Glomerular visceral epithelial cell (primary cell): ENCODE data around the gene RAB29.

Source experiments
- DNase-seq: peaks from one replicate; pipeline ENCODE4 v3.0.0-alpha.2; 2016; ENCODE audit errors: extremely low spot score

Gene RAB29

DNA sequence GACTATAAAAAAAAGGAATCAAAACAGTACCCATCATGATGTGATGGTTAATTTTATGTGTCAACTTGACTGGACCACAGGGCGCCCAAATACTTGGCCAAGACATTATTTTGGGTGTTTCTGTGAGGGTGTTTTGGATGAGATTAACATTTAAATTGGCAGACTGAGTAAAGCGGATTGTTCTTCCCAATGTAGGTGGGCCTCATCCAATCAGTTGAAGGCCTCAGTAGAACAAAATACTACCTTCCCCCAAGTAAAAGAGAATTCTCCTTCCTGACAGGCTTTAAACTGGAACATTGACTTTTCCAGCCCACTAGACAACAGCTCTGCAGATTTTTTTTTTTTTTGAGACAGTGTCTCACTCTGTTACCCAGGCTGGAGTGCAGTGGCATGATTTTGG is 10.7 kb downstream of the RAB29 start:
- no peak for DNase-seq

DNA sequence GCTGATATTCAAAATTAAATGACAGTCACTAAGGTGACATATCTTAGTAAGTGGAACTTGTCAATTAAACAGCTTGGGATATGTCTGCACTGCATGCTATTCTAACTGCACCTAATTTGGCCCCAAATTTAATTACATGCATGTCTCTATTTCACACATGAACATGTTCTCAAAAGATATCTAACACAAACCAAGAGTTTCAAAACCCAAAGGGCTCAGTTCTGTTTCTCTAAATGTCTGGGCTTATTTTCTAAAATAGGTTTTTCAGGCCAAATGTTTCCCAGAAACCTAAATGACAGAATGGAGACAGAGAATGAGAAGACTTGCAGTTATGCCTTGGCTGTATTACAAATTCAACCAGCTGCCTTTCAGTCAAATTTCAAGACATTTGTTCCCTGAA is 11.3 kb downstream of the RAB29 start:
- DNase-seq: no peak

DNA sequence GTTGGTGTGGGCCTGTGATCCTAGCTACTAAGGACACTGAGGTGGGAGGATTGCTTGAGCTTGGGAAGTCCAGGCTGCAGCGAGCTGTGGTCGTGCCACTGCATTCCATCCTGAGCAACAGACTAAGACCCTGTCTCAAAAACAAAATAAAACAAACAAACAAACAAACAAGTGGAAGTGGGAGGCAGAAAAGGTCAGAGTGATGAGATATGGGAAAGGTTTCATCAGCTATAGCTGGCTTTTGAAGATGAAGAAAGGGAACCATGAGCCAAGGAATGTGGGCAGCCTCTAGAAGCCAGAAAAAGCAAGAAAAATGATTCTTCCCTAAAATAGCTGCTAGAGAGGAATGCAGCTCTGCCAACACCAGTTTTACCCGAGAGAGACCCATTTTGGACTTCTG is 14.7 kb downstream of the RAB29 start:
- DNase-seq: no peak

DNA sequence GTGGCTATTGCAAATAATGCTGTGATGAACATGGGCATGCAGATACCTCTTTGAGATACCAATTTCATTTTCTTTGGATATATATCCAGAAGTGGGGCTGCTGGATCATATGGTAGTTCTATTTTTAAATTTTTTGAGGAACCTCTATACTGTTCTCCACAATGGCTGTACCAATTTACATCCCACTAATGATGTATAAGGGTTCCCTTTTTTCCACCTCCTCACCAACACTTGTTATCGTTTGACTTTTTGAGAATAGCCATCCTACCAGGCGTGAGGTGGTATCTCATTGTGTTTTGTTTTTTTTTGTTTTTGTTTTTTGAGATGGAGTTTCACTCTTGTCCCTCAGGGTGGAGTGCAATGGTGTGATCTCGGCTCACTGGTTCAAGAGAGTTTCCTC is 18.7 kb downstream of the RAB29 start:
- no peak for DNase-seq

DNA sequence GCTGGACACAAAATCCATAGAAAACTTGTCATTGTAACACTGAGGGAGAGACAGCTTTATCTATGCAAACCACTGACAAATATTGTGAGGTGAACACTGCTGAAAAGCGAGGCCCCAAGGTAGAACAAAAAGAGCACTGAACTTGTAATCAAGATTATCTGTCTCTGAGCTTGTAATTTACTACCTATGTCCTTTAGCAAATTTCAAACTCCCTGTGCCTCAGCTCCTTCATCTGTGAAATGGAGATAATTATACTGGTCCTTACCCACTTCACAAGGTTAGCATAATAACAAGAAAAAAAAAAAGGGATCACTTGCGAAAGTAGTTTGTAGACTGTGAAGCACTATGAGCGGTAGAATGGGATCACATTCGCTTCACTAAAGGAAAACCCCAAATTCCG is 20.4 kb downstream of the RAB29 start:
- no peak for DNase-seq

DNA sequence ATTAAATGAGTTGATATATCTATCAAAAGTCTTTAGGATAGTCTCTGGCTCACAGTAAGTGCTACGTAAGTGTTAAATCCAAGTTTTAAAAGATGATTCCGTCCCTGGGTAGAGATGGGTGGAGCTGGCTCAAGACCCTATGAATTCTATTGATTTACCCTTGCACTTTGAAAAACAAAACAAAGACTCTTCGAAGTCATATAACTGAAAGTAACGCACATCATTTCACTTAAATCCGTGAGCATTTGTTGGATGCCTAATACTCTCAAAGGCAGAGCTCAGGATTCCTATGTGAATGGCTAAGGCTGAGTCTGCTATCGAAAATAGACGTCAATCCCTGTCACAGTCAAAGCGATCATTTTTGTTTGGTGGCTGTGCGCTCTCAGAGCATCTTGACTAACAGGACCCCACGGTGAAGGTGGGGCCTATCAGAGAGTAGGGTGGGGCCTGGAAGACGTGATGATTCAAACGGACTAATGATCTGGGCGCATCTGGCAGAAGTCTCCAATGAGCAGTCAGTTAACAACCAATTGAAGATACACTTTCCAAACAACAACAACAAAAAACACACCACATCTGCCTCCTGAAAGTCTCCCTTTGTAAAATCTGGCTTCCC is 24.1 kb downstream of the RAB29 start:
- no peak for DNase-seq

DNA sequence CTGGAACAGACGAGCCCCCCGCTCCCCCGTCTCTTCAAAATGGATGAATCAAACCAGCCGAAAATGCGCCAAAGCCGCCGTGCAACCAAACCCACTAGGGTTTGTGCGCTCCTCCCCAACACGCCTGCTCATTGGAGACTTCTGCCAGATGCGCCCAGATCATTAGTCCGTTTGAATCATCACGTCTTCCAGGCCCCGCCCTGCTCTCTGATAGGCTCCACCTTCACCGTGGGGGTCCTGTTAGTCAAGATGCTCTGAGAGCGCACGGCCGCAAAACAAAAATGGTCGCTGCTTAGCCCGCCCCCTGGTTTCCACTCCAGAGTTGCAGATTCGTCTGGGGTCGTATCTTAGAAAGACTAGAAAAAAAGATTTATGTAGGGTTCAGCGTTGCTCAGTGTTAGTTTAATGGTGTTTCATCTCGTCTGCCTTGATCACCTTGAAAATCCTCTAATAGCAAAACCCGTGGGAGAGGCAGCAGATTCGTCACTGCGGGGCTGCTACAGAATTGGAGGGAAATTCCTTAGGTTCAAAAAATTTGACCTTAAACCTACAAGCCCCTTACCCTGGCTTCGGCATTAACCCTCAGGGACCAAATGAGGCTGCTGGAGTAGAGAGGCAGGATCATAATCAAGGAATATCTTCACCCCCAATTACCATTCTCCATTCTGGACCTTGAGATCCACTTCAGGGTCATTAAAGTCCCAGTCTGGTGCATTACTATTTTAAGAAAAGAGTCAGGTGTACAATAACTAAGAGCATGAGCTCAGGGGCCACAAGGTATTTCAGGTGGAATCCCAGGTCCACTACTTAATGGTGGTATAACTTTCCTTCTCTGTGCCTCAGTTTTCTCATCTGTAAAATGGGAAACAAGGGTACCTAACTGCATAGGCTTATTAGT is 24.9 kb downstream of the RAB29 start, which contains the start of gene NUCKS1:
Gene NUCKS1 (minus strand): TSS at position 45 of the 898 bp plus-strand sequence. CDS start 209 bp downstream, outside the sequence.
- peak; percentile 99 for DNase-seq

DNA sequence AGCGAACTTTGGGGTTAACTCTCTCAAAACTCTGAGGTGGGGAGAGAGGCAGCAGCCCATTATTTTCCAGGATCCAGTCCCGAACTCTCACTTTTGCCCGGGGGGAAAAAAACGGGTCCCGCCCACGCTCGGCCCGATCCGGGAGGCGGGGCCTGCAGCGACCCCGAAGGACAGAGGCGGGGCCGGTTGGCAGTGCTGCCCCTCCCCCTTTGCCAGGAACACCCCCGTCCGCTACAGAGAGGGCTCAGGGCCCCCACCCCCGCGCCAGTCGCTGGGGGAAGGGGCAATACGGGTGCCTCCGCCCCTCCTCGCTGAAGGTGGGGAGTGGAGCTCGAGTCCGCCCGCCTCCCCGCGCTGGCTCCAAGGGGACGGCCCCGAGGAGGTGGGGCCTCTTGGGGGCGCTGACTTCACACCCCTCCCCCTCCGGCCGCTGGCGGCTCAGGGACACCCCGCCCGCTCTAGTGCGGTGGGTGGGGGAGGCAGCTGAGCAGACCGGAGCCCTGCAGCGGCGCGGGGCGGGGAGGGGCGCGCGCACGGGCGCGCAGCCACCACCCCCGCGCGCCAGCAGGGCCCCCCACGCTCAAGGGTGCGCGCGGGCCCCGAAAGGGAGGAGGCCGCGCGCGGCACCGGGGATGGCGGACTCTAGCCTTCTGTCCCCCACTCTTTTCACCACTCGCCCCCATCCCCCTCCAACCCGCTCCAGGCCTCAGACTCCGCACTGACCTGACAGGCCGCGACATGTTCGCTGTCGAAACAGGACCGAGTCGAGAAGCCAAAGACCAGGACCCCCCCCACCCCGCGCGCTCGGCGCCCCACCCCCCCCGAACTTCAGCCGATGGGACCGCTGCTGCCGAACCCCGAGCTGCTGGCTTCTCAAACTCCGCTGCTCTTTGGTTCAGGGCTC is 25.8 kb downstream of the RAB29 start:
- peak; percentile 98 for DNase-seq

DNA sequence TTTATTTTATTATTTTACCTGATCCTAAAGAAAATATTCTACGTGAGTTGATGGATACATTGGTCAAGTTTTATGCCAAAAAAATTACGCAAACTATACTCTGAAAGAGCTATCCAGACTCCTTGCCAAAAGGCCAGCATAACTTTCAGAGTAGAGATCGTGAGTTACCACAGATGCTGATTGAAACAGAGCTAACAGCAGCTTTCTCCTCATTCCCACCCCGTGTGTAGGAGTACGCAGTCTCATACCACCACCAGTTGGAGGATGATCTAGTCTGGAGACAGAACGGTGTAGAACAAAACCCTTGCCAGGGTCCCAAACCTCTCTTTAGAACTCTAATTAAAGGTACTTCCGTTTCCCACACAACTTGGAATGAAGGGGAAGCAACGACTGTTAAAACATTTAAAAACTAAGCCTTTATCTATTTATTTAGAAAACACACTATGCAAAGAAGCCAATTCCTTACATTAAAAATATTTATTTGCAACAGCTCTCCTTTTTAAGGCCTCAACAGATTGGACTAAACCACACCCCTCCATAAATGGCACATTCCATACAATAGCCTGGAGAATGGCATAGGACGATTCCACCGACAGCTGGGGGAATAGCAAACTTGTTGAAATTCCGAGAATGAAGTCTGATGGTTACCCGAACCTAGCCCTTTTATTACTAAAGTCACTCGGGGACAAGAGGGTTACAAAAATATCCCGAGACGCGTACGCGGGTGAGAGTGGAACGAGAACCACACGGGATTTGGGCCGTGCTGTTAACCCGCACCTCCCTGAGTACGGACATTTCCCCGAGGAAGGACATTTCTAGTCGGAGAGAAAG is 26.7 kb downstream of the RAB29 start:
- peak; percentile 58 for DNase-seq

DNA sequence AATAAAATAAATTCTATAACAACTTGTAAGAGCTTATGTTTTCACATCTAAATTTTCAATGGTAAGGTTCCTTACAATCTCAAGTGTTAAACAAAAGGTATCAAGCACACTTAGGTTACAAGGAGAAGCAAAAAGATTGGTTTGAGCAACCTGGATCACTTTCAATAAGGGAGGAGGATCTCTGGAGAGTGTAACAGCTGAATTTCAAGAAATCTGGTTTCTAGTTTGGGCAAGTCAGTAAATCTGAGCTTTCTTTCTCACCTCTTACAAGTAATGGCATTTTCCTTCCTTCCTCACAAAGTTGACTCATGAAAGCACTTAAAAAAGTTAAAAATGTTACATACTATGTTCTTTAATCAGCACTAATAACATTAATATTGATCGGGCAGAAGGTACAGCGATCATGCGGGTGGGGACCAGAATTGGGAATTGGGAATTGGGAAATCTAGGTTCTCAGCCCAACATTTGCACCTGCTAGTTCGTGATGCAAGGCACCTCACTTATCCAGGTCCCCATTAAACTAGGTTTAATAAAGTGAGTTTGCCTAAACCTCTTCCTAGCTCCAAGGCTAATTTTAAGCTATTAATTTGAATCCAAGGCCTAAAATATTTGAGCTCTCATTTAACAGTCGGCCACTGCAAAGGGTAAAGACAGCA is 28.4 kb downstream of the RAB29 start:
- DNase-seq: no peak

DNA sequence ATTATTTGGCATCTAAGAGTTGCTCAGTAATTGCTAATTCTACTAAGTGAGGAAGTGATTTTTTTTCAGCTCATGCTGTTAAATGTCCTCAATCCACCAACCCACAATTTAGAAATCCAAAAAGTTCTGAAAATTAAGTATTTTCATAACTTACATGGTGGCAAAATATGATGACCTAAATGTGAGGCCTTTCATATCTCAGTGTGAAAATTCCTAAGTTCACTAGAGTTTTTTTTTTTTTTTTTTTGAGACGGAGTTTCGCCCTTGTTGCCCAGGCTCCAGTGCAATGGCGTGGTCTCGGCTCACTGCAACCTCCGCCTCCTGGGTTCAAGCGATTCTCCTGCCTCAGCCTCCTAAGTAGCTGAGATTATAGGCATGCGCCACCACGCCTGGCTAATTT is 30.9 kb downstream of the RAB29 start:
- DNase-seq: no peak

DNA sequence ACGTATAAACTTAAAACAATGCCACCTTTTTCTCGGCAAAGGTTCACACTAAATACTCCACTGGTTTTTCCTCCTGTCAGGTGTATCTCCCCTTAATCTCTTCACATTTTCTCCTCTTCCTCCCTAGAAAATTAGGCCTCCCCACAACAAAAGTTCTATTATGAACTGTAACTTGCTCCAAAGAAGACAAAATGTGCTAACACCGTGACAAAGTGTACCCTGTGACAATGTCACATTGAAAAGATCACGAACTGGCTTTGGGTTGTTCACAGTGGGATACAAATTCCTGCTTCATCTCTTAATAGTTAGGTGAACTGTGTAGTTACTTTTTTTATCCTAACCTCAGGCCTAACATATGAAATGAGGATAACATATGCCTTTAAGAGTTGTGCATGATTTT is 31.3 kb downstream of the RAB29 start:
- DNase-seq: no peak

DNA sequence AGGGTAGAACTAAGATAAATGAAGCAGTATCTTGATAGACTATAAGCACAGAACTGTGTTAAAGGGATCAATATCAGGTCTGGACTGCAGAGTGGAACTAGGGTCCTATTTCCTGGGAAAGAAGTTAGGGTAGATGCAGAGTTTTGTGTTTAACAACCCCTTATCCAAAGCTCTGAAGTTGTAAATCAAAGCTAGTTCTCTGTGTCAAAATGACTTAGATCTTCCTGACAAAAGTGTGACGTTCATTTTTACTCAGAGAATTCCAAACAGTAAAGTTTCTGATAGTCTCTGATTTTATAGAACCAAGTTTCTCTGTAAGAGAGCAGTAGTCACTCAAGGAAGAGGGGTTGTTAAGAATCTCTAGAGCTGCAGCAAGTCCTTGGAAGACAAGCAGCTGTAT is 33.6 kb downstream of the RAB29 start:
- DNase-seq: no peak

DNA sequence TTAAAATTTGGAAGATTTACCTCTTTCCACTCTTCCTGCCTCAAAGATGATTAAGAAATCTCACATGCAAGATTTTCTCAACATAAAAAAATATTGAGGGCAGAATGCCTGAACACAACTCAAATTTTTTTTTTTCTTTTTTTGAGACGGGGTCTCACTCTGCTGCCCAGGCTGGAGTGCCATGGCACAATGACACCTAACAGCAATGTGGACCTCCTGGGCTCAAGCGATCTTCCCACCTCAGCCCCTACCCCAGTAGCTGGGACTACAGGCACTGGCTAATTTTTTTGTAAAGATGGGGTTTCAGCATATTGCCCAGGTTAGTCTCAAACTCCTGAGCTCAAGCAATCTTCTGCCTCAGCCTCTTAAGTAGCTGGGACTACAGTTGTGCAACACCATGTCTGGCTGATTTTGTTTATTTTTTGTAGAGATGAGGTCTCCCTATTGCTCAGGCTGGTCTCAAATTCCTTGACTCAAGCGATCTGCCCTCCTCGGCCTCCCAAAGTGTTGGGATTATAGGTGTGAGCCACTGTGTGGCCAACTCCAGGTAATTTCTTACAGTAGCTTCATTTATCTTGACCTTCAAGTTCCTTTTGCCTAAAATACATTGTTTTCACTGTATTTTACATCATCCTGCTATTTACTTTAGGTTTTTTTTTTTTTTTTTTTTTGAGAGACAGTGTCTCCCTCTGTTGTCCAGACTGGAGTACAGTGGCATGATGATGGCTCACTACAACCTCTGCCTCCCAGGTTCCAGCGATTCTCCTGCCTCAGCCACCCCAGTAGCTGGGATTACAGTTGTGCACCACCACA is 35.7 kb downstream of the RAB29 start:
- DNase-seq: no peak

DNA sequence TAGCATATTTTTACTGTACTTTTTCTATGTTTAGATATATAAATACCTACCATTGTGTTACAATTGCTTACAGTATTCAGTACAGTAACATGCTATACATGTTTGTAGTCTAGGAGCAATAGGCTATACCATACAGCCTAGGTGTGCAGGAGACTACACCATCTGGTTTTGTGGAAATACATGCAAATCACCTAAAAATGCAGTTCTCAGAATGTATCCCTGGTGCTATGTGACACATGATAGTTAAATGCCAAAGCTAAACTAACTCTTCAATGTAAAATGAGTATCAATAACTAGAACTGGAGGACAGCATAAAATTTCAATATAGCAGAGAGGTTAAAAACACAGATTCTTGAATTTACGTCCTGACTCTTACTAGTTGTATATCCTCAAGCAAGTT is 40.1 kb downstream of the RAB29 start:
- DNase-seq: no peak

DNA sequence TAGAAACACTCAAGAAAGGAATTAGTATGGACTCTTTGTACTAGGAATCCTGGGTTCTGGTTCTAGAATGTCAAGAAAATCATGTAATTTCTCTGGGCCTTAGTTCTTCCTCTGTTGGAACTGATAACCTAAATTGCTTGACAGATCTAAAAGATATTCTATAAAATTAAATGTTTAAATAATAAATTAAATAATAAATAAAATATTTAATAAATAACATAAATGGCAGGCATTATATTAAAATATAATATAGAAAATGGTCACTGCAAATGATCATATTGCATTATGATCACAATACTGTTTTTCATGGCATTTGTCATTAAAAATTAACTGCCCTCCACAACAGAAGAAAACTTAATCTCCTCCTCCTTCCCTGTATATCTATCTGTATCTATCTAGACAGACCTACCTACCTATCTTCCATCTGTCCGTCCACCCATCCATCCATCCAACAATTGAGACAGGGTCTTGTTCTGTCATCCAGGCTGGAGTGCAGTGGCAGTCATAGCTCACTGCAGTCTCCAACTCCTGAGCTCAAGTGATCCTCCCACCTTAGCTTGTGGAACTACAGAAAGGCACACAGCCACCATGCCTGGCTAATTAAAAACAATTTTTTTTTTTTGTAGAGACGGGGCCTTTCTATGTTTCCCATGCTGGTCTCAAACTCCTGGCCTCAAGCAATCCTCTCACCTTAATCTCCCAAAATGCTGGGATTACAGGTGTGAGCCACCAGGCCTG is 41.7 kb downstream of the RAB29 start:
- DNase-seq: no peak

DNA sequence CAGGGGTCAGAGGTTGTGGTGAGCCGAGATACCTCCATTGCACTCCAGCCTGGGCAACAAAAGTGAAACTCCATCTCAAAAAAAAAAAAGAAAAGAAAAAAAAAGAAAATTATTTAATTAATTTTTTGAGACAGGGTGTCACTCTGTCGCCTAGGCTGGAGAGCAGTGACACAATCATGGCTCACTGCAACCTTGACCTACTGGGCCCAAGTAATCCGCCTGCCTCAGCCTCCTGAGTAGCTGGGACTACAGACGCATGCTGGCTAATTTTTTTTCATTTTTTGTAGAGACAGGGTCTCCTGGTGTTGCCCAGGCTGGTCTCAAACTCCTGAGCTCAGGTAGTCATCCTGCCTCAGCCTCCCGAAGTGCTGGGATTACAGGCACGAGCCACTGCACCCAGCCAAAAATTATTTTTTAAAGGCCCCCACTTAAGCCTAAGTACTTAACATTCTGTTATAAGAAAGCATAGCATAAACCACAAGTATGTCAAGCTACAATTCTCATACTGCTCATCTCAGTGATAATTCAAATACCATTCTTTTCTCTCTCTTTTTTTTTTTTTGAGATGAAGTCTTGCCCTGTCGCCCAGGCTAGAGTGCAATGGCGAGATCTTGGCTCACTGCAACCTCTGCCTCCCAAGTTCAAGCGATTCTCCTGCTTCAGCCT is 45.2 kb downstream of the RAB29 start:
- no peak for DNase-seq

DNA sequence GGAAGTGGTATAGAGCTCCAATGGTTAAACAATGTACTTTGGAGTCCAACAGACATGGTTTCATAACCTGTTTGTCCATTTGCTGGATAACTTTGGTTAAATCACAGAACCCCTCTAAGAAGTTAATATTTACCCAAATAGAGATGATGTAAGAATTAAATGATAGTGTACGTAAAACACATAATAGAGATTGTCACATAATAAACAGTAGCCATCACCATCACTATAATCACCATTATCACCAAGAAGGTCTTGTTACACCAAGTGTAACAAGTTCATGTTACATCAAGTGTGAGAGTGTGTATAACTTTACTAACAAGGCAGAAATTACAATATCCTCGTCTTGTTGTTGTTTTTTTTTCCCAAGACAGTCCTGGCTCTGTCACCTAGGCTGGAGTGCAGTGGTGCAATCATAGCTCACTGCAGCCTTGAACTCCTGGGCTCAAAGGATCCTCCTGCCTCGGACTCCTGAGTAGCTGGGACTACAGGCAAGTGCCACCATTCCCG is 48.6 kb downstream of the RAB29 start:
- DNase-seq: no peak

DNA sequence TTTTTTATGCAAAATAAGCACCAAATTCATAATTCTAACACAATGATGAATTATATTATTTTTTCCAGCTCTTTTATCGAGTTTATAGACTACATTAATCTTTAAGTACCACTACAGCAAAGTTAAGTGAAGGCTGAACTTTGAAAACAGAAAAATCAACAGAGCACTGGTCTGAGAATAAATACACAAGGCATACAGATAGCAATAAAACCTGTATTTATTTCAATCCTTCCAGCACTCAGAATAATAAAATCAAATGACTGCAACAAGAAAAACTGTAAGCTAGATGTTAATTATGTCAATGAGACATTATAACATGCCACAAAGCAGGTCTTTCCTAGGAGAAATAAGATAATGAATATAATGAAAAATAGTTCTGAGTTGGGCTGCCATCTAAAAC is 49.8 kb downstream of the RAB29 start:
- no peak for DNase-seq
